GM12878 (cell line): Measurements from ENCODE around the gene MACROD2. TPM values are rescaled to one million over a fixed set of nuclear protein-coding genes. Genes with fewer than 3 reads are reported as not detected.

ENCODE experiments used
- ATAC-seq: fragments of 200-7000 bp; cut with Tn5 transposase; 3 replicates; pipeline ENCODE4 v1.9.1; 2020; ENCODE audit warnings: mild to moderate bottlenecking, moderate library complexity
- BruUV-seq: library from RNA; stranded (reverse); fragments of 400-500 nt; replicated peaks from 2 replicates; lab custom pipeline; 2021; lab: Mats Ljungman, UMichigan
- CTCF ChIA-PET: fragments of 300-600 bp; sonication (Branson Sonifier 250); formaldehyde crosslinking; extraction: SDS; loops from one replicate; lab custom pipeline; 2021; ENCODE audit warnings: inconsistent platforms; lab: Yijun Ruan, JAX
- POLR2A ChIA-PET: fragments of 350-600 bp; formaldehyde crosslinking; extraction: SDS; loops from one replicate; lab custom pipeline; 2021; ENCODE audit warnings: inconsistent platforms; lab: Charles Lee
- RAD21 ChIA-PET: fragments of 300-600 bp; sonication (Branson Sonifier 250); formaldehyde crosslinking; loops from one replicate; lab custom pipeline; 2023; ENCODE audit warnings: antibody characterized with exemption; ENCODE audit not compliant: unreplicated experiment; lab: Charles Lee
- SMC1A ChIA-PET: fragments of 300-600 bp; sonication (Branson Sonifier 250); formaldehyde crosslinking; loops from one replicate; lab custom pipeline; 2023; ENCODE audit not compliant: unreplicated experiment, uncharacterized antibody; lab: Charles Lee
- DNase-seq: peaks from one replicate; pipeline ENCODE4 v3.0.0-alpha.2; 2011; ENCODE audit warnings: low read depth, low spot score
- FAIRE-seq: peaks from 3 replicates; lab custom pipeline; 2011; peaks lifted over from hg19 to GRCh38; lab: Jason Lieb, UNC
- H2AFZ ChIP-seq: 2 replicates; pipeline ENCODE4 v1.6.0; 2011; ENCODE audit warnings: low read depth, low read length, control low read depth; ENCODE audit not compliant: control insufficient read depth
- H3K27ac ChIP-seq: 2 replicates; pipeline ENCODE4 v1.5.1; 2011; ENCODE audit warnings: control low read depth; ENCODE audit not compliant: control insufficient read depth, insufficient read depth
- H3K27me3 ChIP-seq, 2 experiments: replicated peaks in 1 of 2; 2 replicates each; pipeline versions ENCODE4 v1.6.0 to v1.6.1; 2011; ENCODE audit warnings: low read length in 1 of 2; ENCODE audit not compliant: control insufficient read depth in 2 of 2, insufficient read depth in 2 of 2
- H3K36me3 ChIP-seq, 2 experiments: 2 replicates each; pipeline ENCODE4 v1.5.1; 2011; ENCODE audit warnings: low read length in 1 of 2; ENCODE audit not compliant: control insufficient read depth in 2 of 2, insufficient read depth in 2 of 2
- H3K4me1 ChIP-seq: 2 replicates; pipeline ENCODE4 v1.6.1; 2011; ENCODE audit warnings: mild to moderate bottlenecking, low read length, moderate library complexity, mixed read lengths; ENCODE audit not compliant: control insufficient read depth, insufficient read depth
- H3K4me2 ChIP-seq: 2 replicates; pipeline ENCODE4 v1.6.0; 2011; ENCODE audit warnings: control low read depth; ENCODE audit not compliant: control insufficient read depth, insufficient read depth
- H3K4me3 ChIP-seq: fragments of 200-600 bp; sonication (generic); 2 replicates; pipeline ENCODE4 v1.5.1; 2016
- H3K79me2 ChIP-seq: 2 replicates; pipeline ENCODE4 v1.6.0; 2011; ENCODE audit warnings: low read length; ENCODE audit not compliant: control insufficient read depth, insufficient read depth
- H3K9ac ChIP-seq: 2 replicates; pipeline ENCODE4 v1.8.0; 2011; ENCODE audit warnings: low read length, control low read depth, mixed read lengths; ENCODE audit not compliant: control insufficient read depth, insufficient read depth
- H3K9me3 ChIP-seq: replicated peaks from 3 replicates; pipeline ENCODE4 v1.5.1; 2011; ENCODE audit warnings: mild to moderate bottlenecking, low read length; ENCODE audit not compliant: control insufficient read depth, insufficient read depth
- H4K20me1 ChIP-seq: 2 replicates; pipeline ENCODE4 v1.6.0; 2011; ENCODE audit not compliant: control insufficient read depth, insufficient read depth
- ASH2L ChIP-seq: fragments of 300-600, 200-600 bp; sonication (generic); IDR thresholded peaks from 2 replicates; pipeline ENCODE4 v1.6.1; 2017; ENCODE audit warnings: low read depth, mild to moderate bottlenecking, borderline replicate concordance
- CHD1 ChIP-seq: IDR thresholded peaks from 2 replicates; pipeline ENCODE4 v1.6.1; 2012; ENCODE audit warnings: low read depth, low read length, improper control_type of control experiment
- CREB1 ChIP-seq: IDR thresholded peaks from 2 replicates; pipeline ENCODE4 v1.6.1; 2012; ENCODE audit warnings: low read depth, mild to moderate bottlenecking, inconsistent platforms
- EGR1 ChIP-seq, 2 experiments: IDR thresholded peaks; 1 replicate in 1 of 2; 2 replicates in 1 of 2; pipeline ENCODE4 v1.6.1; 2011 to 2012; ENCODE audit warnings: low read depth in 2 of 2, low read length in 2 of 2, borderline replicate concordance in 1 of 2, mild to moderate bottlenecking in 1 of 2, moderate library complexity in 1 of 2
- HCFC1 ChIP-seq: fragments of 150-350 bp; IDR thresholded peaks from 2 replicates; pipeline ENCODE4 v1.6.1; 2014; ENCODE audit warnings: low read length
- MYC ChIP-seq: IDR thresholded peaks from 2 replicates; pipeline ENCODE4 v1.6.1; 2011; ENCODE audit warnings: mild to moderate bottlenecking, low read length, moderate library complexity, inconsistent platforms; ENCODE audit not compliant: insufficient read depth, insufficient replicate concordance, insufficient read length, severe bottlenecking
- NRF1 ChIP-seq: conservative IDR thresholded peaks from 2 replicates; pipeline ENCODE4 v1.6.1; 2011; ENCODE audit warnings: mild to moderate bottlenecking, low read depth, low read length, improper control_type of control experiment
- PBX3 ChIP-seq: IDR thresholded peaks from 2 replicates; pipeline ENCODE4 v1.6.1; 2011; ENCODE audit warnings: mild to moderate bottlenecking, low read depth, low read length, moderate library complexity; ENCODE audit not compliant: insufficient replicate concordance
- RELA ChIP-seq: fragments of 450-650 bp; IDR thresholded peaks from 2 replicates; pipeline ENCODE4 v1.8.0; 2014; ENCODE audit warnings: borderline replicate concordance; ENCODE audit not compliant: partially characterized antibody
- SMAD1 ChIP-seq: fragments of 450-650 bp; IDR thresholded peaks from 2 replicates; pipeline ENCODE4 v1.6.1; 2018; ENCODE audit warnings: mild to moderate bottlenecking, low read depth; ENCODE audit not compliant: partially characterized antibody
- SRF ChIP-seq, 2 experiments: IDR thresholded peaks; 2 replicates each; pipeline ENCODE4 v1.6.1; 2011; ENCODE audit warnings: low read depth in 2 of 2, low read length in 2 of 2, mild to moderate bottlenecking in 1 of 2, moderate library complexity in 1 of 2
- ZNF274 ChIP-seq: IDR thresholded peaks from one replicate; pipeline ENCODE4 v1.8.0; 2011; ENCODE audit not compliant: insufficient read length, insufficient read depth
- WGBS: methylation state at CpG from one replicate; pipeline ENCODE4 v1.1.6; 2016; ENCODE audit warnings: low lambda C conversion rate; ENCODE audit not compliant: insufficient replicate concordance, insufficient coverage; ENCODE audit errors: missing lambda C conversion rate; 5-methylcytosine and 5-hydroxymethylcytosine counted together
- in situ Hi-C: fragments of 300-500 bp; cut with MboI; formaldehyde crosslinking; loops from 9 replicates; pipeline ENCODE4 v1.14.3; 2018; ENCODE audit warnings: mixed read lengths
- intact Hi-C: fragments of 100-400 bp; cut with micrococcal nuclease; formaldehyde crosslinking; loops from one replicate; pipeline ENCODE4 v1.14.2; 2022; ENCODE audit not compliant: unreplicated experiment
- polyA plus RNA-seq, 11 experiments: library from polyadenylated mRNA; depleted of rRNA in 4 of 11; unstranded in 6 of 11; stranded (reverse) in 5 of 11; fragments of >200 nt; fragmentation: Nextera tagmentation in 4 of 11; fragmentation: Illumina TruSeq in 1 of 11; extraction: Ambion mirVana in 4 of 11; extraction: Trizol in 1 of 11; gene quantifications; 1 replicate in 1 of 11; 2 replicates in 10 of 11; pipeline versions ENCODE4 v1.2.1 to v1.2.3, GENCODE V29; 2011 to 2016; ENCODE audit warnings: inconsistent platforms in 2 of 11, missing spikeins in 2 of 11, low read depth in 1 of 11
- total RNA-seq, 4 experiments: library from RNA; depleted of rRNA in 3 of 4; stranded (reverse); fragments of >200 nt in 3 of 4; fragmentation: Illumina TruSeq in 1 of 4; extraction: Trizol in 1 of 4; gene quantifications; 2 replicates each; pipeline versions ENCODE4 v1.2.1 to v1.2.3, GENCODE V29; 2013 to 2021
- TF ChIP-seq, protein P1 (sequence below): fragments of 450-650 bp; IDR thresholded peaks from 2 replicates; pipeline ENCODE4 v1.6.1; 2017; ENCODE audit warnings: mild to moderate bottlenecking, moderate library complexity
- TF ChIP-seq, protein P2 (sequence below): IDR thresholded peaks from 2 replicates; pipeline ENCODE4 v1.6.1; 2011; ENCODE audit warnings: low read depth, low read length, improper control_type of control experiment, borderline replicate concordance

MACROD2 gene
- total and polyA plus RNA-seq, 10 of the 15 experiments (the other 5 are each of a cell fraction or from before 2014, with no cell fraction given): 1.1 to 21.5 (median 2.2) TPM

DNA sequence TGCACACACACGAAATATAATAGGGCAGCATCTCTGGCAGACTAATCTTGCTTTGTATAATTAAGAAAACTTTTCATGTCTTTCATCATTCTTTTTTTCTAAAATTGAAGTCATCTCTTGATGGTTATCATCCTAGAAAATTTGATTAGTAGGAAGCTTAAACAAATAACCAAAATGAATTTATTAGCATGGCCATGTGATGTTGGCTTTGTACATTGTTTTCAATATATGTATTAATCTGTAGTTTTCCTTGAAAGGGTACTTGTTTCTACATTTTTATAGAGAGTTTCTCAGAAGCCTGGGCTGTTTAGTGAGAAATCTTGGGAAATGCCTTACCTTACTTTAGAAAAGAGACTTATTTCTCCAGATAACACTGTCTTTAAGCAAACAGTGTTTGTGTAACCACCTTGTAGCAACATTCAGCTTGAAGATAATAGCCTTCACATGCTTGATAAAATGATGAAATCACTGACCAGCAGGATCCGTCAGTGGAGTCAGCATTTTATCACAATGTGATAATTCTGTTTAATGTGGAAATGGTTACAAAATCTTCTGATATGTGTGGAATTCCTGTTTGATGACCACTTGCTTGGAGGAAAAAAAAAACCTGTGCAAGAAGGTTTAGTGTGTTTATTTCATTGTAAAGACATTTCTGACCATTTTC, 147.8 kb downstream of the MACROD2 start:
- CTCF ChIA-PET: interaction anchor here (1.2 kb wide), 1 partner anchor 121 kb away, joined by 4 read pairs; no protein-coding TSS in a partner anchor

More for the DNA sequence above, 147.8 kb downstream of the MACROD2 start:
- intact Hi-C loops (no loop called here), in situ Hi-C loops (no loop called here)
- ATAC-seq (no peak), FAIRE-seq (no peak), DNase-seq (no peak)
- H3K27ac ChIP-seq: no peak overlapping the region
- WGBS: 36% methylated on average over 2 of the region's 2 CpGs
- H3K4me1 ChIP-seq: no peaks in the 10 kb centered on the region
- H4K20me1 ChIP-seq: no peaks in the 10 kb centered on the region
- TF ChIP-seq PBX3 (no peak), ASH2L (no peak), CHD1 (no peak), RELA (no peak), SMAD1 (no peak), NRF1 (no peak), EGR1 (IDR thresholded peaks at IDR 0.05; ENCODE audit: borderline replicate concordance in 1 of 2, low read depth in 2 of 2, low read length in 2 of 2) (no peak), MYC (no peak), CREB1 (no peak), SRF (IDR thresholded peaks at IDR 0.05; ENCODE audit: low read depth in 2 of 2, low read length in 2 of 2) (no peak), HCFC1 (no peak), ZNF274 (no peak)
- TF ChIP-seq, protein P1, sequence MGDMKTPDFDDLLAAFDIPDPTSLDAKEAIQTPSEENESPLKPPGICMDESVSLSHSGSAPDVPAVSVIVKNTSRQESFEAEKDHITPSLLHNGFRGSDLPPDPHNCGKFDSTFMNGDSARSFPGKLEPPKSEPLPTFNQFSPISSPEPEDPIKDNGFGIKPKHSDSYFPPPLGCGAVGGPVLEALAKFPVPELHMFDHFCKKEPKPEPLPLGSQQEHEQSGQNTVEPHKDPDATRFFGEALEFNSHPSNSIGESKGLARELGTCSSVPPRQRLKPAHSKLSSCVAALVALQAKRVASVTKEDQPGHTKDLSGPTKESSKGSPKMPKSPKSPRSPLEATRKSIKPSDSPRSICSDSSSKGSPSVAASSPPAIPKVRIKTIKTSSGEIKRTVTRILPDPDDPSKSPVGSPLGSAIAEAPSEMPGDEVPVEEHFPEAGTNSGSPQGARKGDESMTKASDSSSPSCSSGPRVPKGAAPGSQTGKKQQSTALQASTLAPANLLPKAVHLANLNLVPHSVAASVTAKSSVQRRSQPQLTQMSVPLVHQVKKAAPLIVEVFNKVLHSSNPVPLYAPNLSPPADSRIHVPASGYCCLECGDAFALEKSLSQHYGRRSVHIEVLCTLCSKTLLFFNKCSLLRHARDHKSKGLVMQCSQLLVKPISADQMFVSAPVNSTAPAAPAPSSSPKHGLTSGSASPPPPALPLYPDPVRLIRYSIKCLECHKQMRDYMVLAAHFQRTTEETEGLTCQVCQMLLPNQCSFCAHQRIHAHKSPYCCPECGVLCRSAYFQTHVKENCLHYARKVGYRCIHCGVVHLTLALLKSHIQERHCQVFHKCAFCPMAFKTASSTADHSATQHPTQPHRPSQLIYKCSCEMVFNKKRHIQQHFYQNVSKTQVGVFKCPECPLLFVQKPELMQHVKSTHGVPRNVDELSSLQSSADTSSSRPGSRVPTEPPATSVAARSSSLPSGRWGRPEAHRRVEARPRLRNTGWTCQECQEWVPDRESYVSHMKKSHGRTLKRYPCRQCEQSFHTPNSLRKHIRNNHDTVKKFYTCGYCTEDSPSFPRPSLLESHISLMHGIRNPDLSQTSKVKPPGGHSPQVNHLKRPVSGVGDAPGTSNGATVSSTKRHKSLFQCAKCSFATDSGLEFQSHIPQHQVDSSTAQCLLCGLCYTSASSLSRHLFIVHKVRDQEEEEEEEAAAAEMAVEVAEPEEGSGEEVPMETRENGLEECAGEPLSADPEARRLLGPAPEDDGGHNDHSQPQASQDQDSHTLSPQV: no peak
- TF ChIP-seq, protein P2, sequence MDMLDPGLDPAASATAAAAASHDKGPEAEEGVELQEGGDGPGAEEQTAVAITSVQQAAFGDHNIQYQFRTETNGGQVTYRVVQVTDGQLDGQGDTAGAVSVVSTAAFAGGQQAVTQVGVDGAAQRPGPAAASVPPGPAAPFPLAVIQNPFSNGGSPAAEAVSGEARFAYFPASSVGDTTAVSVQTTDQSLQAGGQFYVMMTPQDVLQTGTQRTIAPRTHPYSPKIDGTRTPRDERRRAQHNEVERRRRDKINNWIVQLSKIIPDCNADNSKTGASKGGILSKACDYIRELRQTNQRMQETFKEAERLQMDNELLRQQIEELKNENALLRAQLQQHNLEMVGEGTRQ: no peak
- no peaks in the 10 kb centered on the region for H3K9me3 ChIP-seq
- SMC1A ChIA-PET: no interaction called here
- BruUV-seq: no TSS peak
- no peaks in the 10 kb centered on the region for H3K79me2 ChIP-seq
- no peak overlapping the region for H2AFZ ChIP-seq
- H3K9ac ChIP-seq: no peak overlapping the region
- no peak overlapping the region for H3K4me3 ChIP-seq
- RAD21 ChIA-PET: interaction anchor here (1.1 kb wide), 1 partner anchor 1511 kb away, joined by 3 read pairs; no protein-coding TSS in a partner anchor
- POLR2A ChIA-PET: no interaction called here
- H3K27me3 ChIP-seq: no peaks in the 10 kb centered on the region
- no peak overlapping the region for H3K4me2 ChIP-seq
- H3K36me3 ChIP-seq: no peaks in the 10 kb centered on the region
